Measurements from ENCODE around the gene ZNF175. TPM values are rescaled to one million over a fixed set of nuclear protein-coding genes. Genes with fewer than 3 reads are reported as not detected.

The ZNF175 gene
- total RNA-seq, 1 experiment from 2014 or later, result 10.4 TPM

- Histone ChIP-seq H3K36me3 (ENCODE audit: insufficient read depth, low read length, poor library complexity, severe bottlenecking) (no peaks in the 10 kb centered on the region), H3K4me1 (ENCODE audit: insufficient read depth, low read length, poor library complexity, severe bottlenecking) (no peaks in the 10 kb centered on the region), H3K9me3 (ENCODE audit: low read depth, low read length, poor library complexity, severe bottlenecking) (no peaks in the 10 kb centered on the region), H3K27me3 (replicated peaks; ENCODE audit: insufficient read depth, low read depth, low read length, poor library complexity) (peaks cover 90% of the 10 kb centered on the region), H3K27ac (ENCODE audit: low read depth, low read length, poor library complexity, severe bottlenecking) (no peak overlapping the region), H3K4me3 (ENCODE audit: low read depth, low read length, poor library complexity, severe bottlenecking) (no peak overlapping the region)
- DNase-seq (ENCODE audit: low spot score), result no peak
- ChIA-PET POLR2A (ENCODE audit: low non-redundant PET) (no interaction called here), CTCF (no interaction called here)
- intact Hi-C loops (cut with micrococcal nuclease; ENCODE audit: unreplicated experiment), result no loop called here
- no TSS peak for BruUV-seq (replicated peaks)
- TF ChIP-seq CTCF (conservative IDR thresholded peaks at IDR 0.05; ENCODE audit: low read depth, low read length) (no peak), EZH2 (IDR thresholded peaks at IDR 0.05; ENCODE audit: borderline replicate concordance, low read depth, low read length, poor library complexity, severe bottlenecking) (no peak)
These were observed 40.5 kb upstream of the ZNF175 start for GRCh38 chr19:51530616-51531015.

- ChIA-PET POLR2A (ENCODE audit: low non-redundant PET) (no interaction called here), CTCF (no interaction called here)
- BruUV-seq (replicated peaks), result no TSS peak
- no peak for DNase-seq (ENCODE audit: low spot score)
- TF ChIP-seq CTCF (conservative IDR thresholded peaks at IDR 0.05; ENCODE audit: low read depth, low read length) (no peak), EZH2 (IDR thresholded peaks at IDR 0.05; ENCODE audit: borderline replicate concordance, low read depth, low read length, poor library complexity, severe bottlenecking) (no peak)
- no peaks in the 10 kb centered on the region for H3K4me1 ChIP-seq (ENCODE audit: insufficient read depth, low read length, poor library complexity, severe bottlenecking)
- H3K27ac ChIP-seq (ENCODE audit: low read depth, low read length, poor library complexity, severe bottlenecking), result no peak within 1 kb of the TSS
- no peaks in the 10 kb centered on the region for H3K36me3 ChIP-seq (ENCODE audit: insufficient read depth, low read length, poor library complexity, severe bottlenecking)
- intact Hi-C loops (cut with micrococcal nuclease; ENCODE audit: unreplicated experiment), result no loop called here
- H3K27me3 ChIP-seq (replicated peaks; ENCODE audit: insufficient read depth, low read depth, low read length, poor library complexity), result peaks cover 98% of the 10 kb centered on the region
- no peaks in the 10 kb centered on the region for H3K9me3 ChIP-seq (ENCODE audit: low read depth, low read length, poor library complexity, severe bottlenecking)
- no peak within 1 kb of the TSS for H3K4me3 ChIP-seq (ENCODE audit: low read depth, low read length, poor library complexity, severe bottlenecking)
These were observed 39.5 kb upstream of the ZNF175 start, which contains the start of gene SIGLEC6 for GRCh38 chr19:51531349-51532315. Gene SIGLEC6 (minus strand): TSS chr19:51531670. CDS start chr19:51531648, 22 bp downstream.

- Histone ChIP-seq H3K36me3 (ENCODE audit: insufficient read depth, low read length, poor library complexity, severe bottlenecking) (no peaks in the 10 kb centered on the region), H3K27me3 (replicated peaks; ENCODE audit: insufficient read depth, low read depth, low read length, poor library complexity) (peaks cover 95% of the 10 kb centered on the region), H3K9me3 (ENCODE audit: low read depth, low read length, poor library complexity, severe bottlenecking) (no peaks in the 10 kb centered on the region), H3K4me3 (ENCODE audit: low read depth, low read length, poor library complexity, severe bottlenecking) (no peak overlapping the region), H3K4me1 (ENCODE audit: insufficient read depth, low read length, poor library complexity, severe bottlenecking) (no peaks in the 10 kb centered on the region), H3K27ac (ENCODE audit: low read depth, low read length, poor library complexity, severe bottlenecking) (no peak overlapping the region)
- no peak for TF ChIP-seq CTCF (conservative IDR thresholded peaks at IDR 0.05; ENCODE audit: low read depth, low read length)
- no peak for TF ChIP-seq EZH2 (IDR thresholded peaks at IDR 0.05; ENCODE audit: borderline replicate concordance, low read depth, low read length, poor library complexity, severe bottlenecking)
- ChIA-PET POLR2A (ENCODE audit: low non-redundant PET) (no interaction called here), CTCF (interaction anchor here (0.6 kb wide), 1 partner anchor 16 kb away, joined by 6 read pairs; no protein-coding TSS in a partner anchor)
- intact Hi-C loops (cut with micrococcal nuclease; ENCODE audit: unreplicated experiment), result no loop called here
- no TSS peak for BruUV-seq (replicated peaks)
- no peak for DNase-seq (ENCODE audit: low spot score)
These were observed 35.5 kb upstream of the ZNF175 start for GRCh38 chr19:51535535-51535934.
